HG02798 (cell line): Measurements from ENCODE around the gene NARS2.
"Not testable (repeated sequence)": the region's sequence is repeated elsewhere in the genome, so short reads cannot be mapped to it uniquely, and the experiment has no call there.

ENCODE experiments used
- ATAC-seq: cut with Tn5 transposase; IDR thresholded peaks from one replicate; pipeline ENCODE4 v1.9.1; 2021; ENCODE audit warnings: mild to moderate bottlenecking; ENCODE audit not compliant: unreplicated experiment, poor library complexity

NARS2 gene

GRCh38 chr11:78548911-78549590 lies 25.6 kb downstream of the NARS2 start:
- ATAC-seq: no peak

DNA sequence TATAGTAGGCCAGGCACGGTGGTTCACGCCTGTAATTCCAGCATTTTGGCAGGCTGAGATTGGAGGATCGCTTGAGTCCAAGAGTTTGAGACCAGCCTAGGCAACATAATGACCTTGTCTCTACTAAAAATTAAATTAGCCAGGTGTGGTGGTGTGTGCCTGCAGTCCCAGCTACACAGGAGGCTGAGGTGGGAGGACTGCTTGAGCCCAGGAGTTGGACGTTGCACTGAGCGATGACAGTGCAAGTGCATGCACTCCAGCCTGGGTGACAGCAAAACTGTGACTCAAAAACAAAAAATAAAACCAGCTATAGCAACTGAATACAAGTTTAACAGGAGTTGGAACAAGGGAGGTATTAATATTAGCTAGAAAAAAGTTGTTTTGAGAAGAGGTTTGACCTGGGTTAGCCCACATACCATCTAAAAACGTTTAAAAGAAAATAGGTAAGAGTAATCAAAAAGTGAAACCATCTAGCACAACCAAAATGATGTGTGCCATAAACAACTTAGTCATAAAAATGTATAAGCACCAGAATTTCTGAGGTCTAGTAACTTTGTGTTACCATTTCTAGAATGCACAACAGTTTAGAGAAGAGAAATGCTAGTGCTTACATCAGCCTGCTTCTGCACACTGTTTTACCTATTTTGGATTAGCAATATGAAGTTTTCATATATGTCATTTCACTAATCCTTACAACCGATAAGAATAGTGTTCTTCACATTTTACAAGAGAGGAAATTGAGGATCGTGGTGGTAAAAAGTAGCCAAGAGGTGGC lies 26.5 kb downstream of the NARS2 start:
- no peak for ATAC-seq

- ATAC-seq: peak; percentile 54
These were observed 32.7 kb downstream of the NARS2 start for GRCh38 chr11:78542007-78542406.

- peak; percentile 9 for ATAC-seq
These were observed 33.1 kb downstream of the NARS2 start for GRCh38 chr11:78541537-78541936.

- ATAC-seq: no peak
These were observed 34.4 kb downstream of the NARS2 start for GRCh38 chr11:78540256-78540655.

- no peak for ATAC-seq
These were observed 35.2 kb downstream of the NARS2 start for GRCh38 chr11:78539506-78539905.

GRCh38 chr11:78536933-78537332 lies 37.7 kb downstream of the NARS2 start:
- no peak for ATAC-seq

DNA sequence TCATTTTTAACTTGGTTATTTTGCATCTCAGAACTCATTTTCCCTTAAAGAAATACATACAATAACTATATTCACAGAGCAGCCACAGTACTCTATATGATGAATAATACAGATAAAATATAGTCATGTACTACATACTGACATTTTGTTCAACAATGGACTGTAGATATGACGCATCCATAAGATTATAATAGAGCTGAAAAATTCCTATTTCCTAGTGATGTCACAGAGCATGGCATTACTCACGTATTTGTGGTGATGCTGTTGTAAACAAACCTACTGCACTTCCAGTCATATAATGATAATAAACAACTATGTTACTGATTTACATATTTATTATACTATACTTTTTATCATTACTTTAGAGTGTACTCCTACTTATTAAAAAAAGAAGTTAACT lies 38.7 kb downstream of the NARS2 start:
- ATAC-seq: no peak

DNA sequence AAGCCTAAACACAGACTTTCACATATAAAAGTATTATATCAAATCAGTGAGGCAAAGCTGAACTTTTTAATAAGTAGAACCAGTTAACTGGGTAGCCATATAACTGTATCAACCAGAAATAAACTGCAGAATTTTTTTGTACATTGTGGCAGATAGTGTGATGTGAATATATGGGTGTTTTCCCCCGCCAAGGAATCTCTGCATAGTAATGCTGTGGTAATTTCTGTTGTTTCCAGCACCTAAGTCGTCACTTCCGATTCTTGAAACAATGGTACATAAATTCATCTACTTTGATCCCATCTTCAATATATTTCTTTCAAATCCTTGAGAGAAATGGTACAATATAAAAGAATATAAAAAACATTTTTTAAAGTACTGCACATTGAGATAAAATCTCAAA lies 39.6 kb downstream of the NARS2 start:
- peak; percentile 54 for ATAC-seq

GRCh38 chr11:78533399-78533798 lies 41.3 kb downstream of the NARS2 start:
- peak; percentile 73 for ATAC-seq

DNA sequence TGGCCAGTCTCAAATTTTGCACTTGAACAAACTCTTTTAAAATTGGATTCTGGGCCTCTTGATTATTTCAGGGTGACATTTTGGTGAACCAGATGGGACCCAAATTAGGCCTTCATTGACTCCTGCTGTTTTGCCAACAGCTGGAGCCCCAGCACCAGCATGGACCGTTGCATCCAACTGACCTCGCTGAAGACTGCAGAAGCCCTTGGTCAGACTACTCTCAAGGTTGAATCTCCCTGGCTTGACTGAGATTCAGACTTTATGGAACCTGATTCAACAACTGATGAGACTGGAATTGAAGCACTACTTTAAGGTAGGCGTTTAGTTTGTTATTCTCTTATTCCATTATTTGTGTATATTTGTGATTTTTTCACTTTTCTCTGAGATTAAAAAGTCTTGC lies 41.7 kb downstream of the NARS2 start:
- peak; percentile 40 for ATAC-seq

- ATAC-seq: no peak
These were observed 48.0 kb downstream of the NARS2 start for GRCh38 chr11:78526497-78527146.

DNA sequence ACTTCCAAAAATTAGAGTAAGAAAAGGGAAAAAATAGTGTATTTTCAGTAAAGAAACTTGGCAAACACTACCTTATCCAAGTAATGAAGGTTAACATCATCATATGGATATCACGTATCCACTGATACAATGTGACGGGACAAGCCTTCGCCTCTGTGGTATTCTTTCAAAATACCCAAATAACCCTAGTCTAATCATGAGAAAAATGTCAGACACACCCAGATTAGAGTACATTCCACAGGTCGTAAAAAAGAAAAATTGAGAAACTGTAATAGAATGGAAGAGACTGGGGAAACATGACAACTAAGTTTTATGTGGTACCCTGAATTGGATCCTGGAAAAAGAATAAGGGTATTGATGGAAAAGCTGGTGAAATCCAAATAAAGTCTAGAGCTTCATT lies 48.9 kb downstream of the NARS2 start:
- ATAC-seq: no peak

- no peak for ATAC-seq
These were observed 54.4 kb downstream of the NARS2 start for GRCh38 chr11:78520230-78520629.

GRCh38 chr11:78516281-78516680 lies 58.4 kb downstream of the NARS2 start:
- no peak for ATAC-seq

DNA sequence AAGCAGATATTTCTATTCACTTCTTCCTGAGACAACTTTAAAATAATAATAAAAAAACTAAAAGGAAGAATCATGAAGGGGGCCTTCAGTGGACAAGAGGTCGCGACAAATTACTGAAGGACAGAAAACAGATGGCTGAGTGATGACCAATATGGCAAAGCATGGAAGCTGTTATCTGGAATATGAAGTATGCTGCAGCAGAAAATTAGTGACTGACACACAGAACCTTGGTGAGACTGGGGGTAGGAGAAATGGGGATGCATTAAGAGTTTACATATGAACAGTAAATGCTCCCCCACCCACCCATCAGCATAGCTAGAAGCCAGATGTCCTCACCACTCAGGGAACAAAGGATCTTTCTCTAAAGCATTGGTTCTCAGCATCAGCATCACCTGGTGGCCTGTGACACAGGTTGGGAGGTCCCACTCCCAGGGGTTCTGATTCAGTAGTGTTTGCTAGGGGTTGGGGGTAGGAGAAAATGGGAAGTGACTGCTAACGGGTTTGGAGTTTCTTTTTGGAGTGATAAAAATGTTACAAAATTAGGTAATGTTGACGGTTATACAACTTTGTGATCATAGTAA lies 59.7 kb downstream of the NARS2 start:
- ATAC-seq: no peak

DNA sequence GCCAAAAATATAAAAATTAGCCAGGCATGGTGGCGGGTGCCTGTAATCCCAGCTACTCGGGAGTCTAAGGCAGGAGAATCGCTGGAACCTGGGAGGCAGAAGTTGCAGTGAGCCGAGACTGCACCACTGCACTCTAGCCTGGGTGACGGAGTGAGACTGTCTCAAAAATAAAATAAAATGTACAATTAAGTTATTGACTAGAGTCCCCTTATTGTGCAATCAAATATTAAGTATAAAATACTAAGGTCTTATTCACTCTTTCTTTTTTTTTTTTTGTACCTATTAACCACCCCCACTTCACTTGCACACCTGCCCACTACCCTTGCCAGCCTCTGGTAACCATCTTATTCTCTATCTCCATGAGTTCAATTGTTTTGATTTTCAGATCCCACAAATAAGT lies 61.6 kb downstream of the NARS2 start:
- ATAC-seq: not testable (repeated sequence)

GRCh38 chr11:78510597-78510996 lies 64.1 kb downstream of the NARS2 start:
- ATAC-seq: no peak

GRCh38 chr11:78510025-78510596 lies 64.6 kb downstream of the NARS2 start:
- ATAC-seq: no peak

- ATAC-seq: no peak
These were observed 70.0 kb downstream of the NARS2 start for GRCh38 chr11:78504708-78505107.

GRCh38 chr11:78504181-78504580 lies 70.5 kb downstream of the NARS2 start:
- ATAC-seq: no peak
